Stimulated activated CD8-positive, alpha-beta memory T cell treated with anti-CD3 and anti-CD28 coated beads, Interleukin-12 subunit alpha, Interleukin-12 subunit beta, amount 100 ng/mL, for 24 hours (primary cell): Measurements from ENCODE around the gene FAF1.
"Not testable (repeated sequence)": the region's sequence is repeated elsewhere in the genome, so short reads cannot be mapped to it uniquely, and the experiment has no call there.

Experiments used
- DNase-seq: peaks from one replicate; pipeline ENCODE4 v3.0.0-alpha.2; 2020; ENCODE audit errors: extremely low read depth

FAF1 gene

GRCh38 chr1:50959913-50960844 lies at the start of gene FAF1:
TSS of gene FAF1 (minus strand) at chr1:50960267. CDS start at chr1:50959811, 456 bp downstream.
- DNase-seq, result peak; percentile 89

GRCh38 chr1:51009381-51009780 lies 49.3 kb upstream of the FAF1 start:
- DNase-seq, result no peak

- DNase-seq, result not testable (repeated sequence)
Measured at GRCh38 chr1:51005549-51005948, 45.5 kb upstream of the FAF1 start.

GRCh38 chr1:51002516-51002915 lies 42.4 kb upstream of the FAF1 start:
- no peak for DNase-seq

- no peak for DNase-seq
Measured at GRCh38 chr1:51000651-51001050, 40.6 kb upstream of the FAF1 start.

GRCh38 chr1:51000160-51000559 lies 40.1 kb upstream of the FAF1 start:
- DNase-seq, result no peak

GRCh38 chr1:50999375-50999774 lies 39.3 kb upstream of the FAF1 start:
- DNase-seq, result not testable (repeated sequence)

GRCh38 chr1:50996083-50996482 lies 36.0 kb upstream of the FAF1 start:
- no peak for DNase-seq

GRCh38 chr1:50995651-50996050 lies 35.6 kb upstream of the FAF1 start:
- no peak for DNase-seq

- DNase-seq, result no peak
Measured at GRCh38 chr1:50994997-50995396, 34.9 kb upstream of the FAF1 start.

GRCh38 chr1:50993645-50994044 lies 33.6 kb upstream of the FAF1 start:
- no peak for DNase-seq

GRCh38 chr1:50992532-50993318 lies 32.7 kb upstream of the FAF1 start:
- DNase-seq, result no peak

- no peak for DNase-seq
Measured at GRCh38 chr1:50989694-50990093, 29.6 kb upstream of the FAF1 start.

- DNase-seq, result no peak
Measured at GRCh38 chr1:50986653-50987052, 26.6 kb upstream of the FAF1 start.

- no peak for DNase-seq
Measured at GRCh38 chr1:50985094-50985493, 25.0 kb upstream of the FAF1 start.

- no peak for DNase-seq
Measured at GRCh38 chr1:50983219-50983802, 23.2 kb upstream of the FAF1 start.

GRCh38 chr1:50982611-50983010 lies 22.5 kb upstream of the FAF1 start:
- DNase-seq, result no peak

GRCh38 chr1:50981741-50982140 lies 21.7 kb upstream of the FAF1 start:
- DNase-seq, result no peak

- DNase-seq, result no peak
Measured at GRCh38 chr1:50980505-50980904, 20.4 kb upstream of the FAF1 start.

GRCh38 chr1:50979937-50980336 lies 19.9 kb upstream of the FAF1 start:
- DNase-seq, result no peak

- DNase-seq, result no peak
Measured at GRCh38 chr1:50978852-50979781, 19.1 kb upstream of the FAF1 start.
